Stomach (tissue), 4 donors: ENCODE results near the gene EPHB1.

Experiments used
- CTCF ChIP-seq, 7 experiments: fragments of 450-650 bp in 4 of 7; fragments of 200-600 bp in 3 of 7; sonication (generic) in 3 of 7; IDR thresholded peaks; one replicate each; pipeline ENCODE4 v1.5.1; 2016 to 2019; ENCODE audit warnings: antibody characterized with exemption in 7 of 7, control low read depth in 2 of 7, mild to moderate bottlenecking in 1 of 7
- EP300 ChIP-seq: sonication (generic); formaldehyde crosslinking; IDR thresholded peaks from one replicate; pipeline ENCODE4 v1.6.1; 2017; ENCODE audit warnings: antibody characterized with exemption
- POLR2A ChIP-seq, 4 donors: fragments of 450-650 bp; IDR thresholded peaks; one replicate each; pipeline ENCODE4 v1.6.1; 2016; ENCODE audit warnings: antibody characterized with exemption in 4 of 4, control low read depth in 2 of 4, mild to moderate bottlenecking in 1 of 4, moderate library complexity in 1 of 4

- TF ChIP-seq CTCF (IDR thresholded peaks at IDR 0.05) (no peak), POLR2A (IDR thresholded peaks at IDR 0.05) (no peak), EP300 (no peak)
Measured at GRCh38 chr3:134807189-134807588, 12.1 kb downstream of the EPHB1 start.
